GM12872 (cell line): ENCODE data around the gene RBPJ.

ENCODE experiments used
- TF ChIP-seq, protein P1 (sequence below): IDR thresholded peaks from 3 replicates; pipeline ENCODE4 v1.5.1; 2011; ENCODE audit warnings: low read depth, mild to moderate bottlenecking, low read length, moderate library complexity; ENCODE audit not compliant: insufficient read depth

Gene RBPJ

GRCh38 chr4:26484516-26484915, 163.7 kb downstream of the RBPJ start:
- TF ChIP-seq, protein P1, sequence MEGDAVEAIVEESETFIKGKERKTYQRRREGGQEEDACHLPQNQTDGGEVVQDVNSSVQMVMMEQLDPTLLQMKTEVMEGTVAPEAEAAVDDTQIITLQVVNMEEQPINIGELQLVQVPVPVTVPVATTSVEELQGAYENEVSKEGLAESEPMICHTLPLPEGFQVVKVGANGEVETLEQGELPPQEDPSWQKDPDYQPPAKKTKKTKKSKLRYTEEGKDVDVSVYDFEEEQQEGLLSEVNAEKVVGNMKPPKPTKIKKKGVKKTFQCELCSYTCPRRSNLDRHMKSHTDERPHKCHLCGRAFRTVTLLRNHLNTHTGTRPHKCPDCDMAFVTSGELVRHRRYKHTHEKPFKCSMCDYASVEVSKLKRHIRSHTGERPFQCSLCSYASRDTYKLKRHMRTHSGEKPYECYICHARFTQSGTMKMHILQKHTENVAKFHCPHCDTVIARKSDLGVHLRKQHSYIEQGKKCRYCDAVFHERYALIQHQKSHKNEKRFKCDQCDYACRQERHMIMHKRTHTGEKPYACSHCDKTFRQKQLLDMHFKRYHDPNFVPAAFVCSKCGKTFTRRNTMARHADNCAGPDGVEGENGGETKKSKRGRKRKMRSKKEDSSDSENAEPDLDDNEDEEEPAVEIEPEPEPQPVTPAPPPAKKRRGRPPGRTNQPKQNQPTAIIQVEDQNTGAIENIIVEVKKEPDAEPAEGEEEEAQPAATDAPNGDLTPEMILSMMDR = no peak
